ENCODE results near the gene CTSZ.
"Not testable (repeated sequence)": the region's sequence is repeated elsewhere in the genome, so short reads cannot be mapped to it uniquely, and the experiment has no call there.

Gene CTSZ

GRCh38 chr20:58978351-58979190 lies 28.5 kb downstream of the CTSZ start:
- no peak for DNase-seq

- DNase-seq, result no peak
Observed at GRCh38 chr20:58976061-58976730, 30.9 kb downstream of the CTSZ start.

GRCh38 chr20:58975353-58975752 lies 31.7 kb downstream of the CTSZ start:
- no peak for DNase-seq

- no peak for DNase-seq
Observed at GRCh38 chr20:58973866-58974265, 33.2 kb downstream of the CTSZ start.

GRCh38 chr20:58973179-58973578 lies 33.9 kb downstream of the CTSZ start:
- DNase-seq, result no peak

- DNase-seq, result no peak
Observed at GRCh38 chr20:58971429-58971828, 35.6 kb downstream of the CTSZ start.

GRCh38 chr20:58970146-58970545 lies 36.9 kb downstream of the CTSZ start:
- DNase-seq, result no peak

- DNase-seq, result no peak
Observed at GRCh38 chr20:58969439-58969838, 37.6 kb downstream of the CTSZ start.

GRCh38 chr20:58967652-58968429 lies 39.2 kb downstream of the CTSZ start:
- no peak for DNase-seq

GRCh38 chr20:58965270-58966064 lies 41.6 kb downstream of the CTSZ start:
- no peak for DNase-seq

GRCh38 chr20:58963922-58964321 lies 43.1 kb downstream of the CTSZ start:
- DNase-seq, result not testable (repeated sequence)

- DNase-seq, result no peak
Observed at GRCh38 chr20:58963060-58963584, 43.9 kb downstream of the CTSZ start.

GRCh38 chr20:58959652-58960051 lies 47.4 kb downstream of the CTSZ start:
- no peak for DNase-seq

- DNase-seq, result no peak
Observed at GRCh38 chr20:58956078-58956477, 51.0 kb downstream of the CTSZ start.

GRCh38 chr20:58953050-58953449 lies 54.0 kb downstream of the CTSZ start:
- no peak for DNase-seq

- DNase-seq, result no peak
Observed at GRCh38 chr20:58950603-58951002, 56.5 kb downstream of the CTSZ start.

GRCh38 chr20:58947797-58948388 lies 59.2 kb downstream of the CTSZ start:
- DNase-seq, result not testable (repeated sequence)

GRCh38 chr20:58945965-58946631 lies 61.0 kb downstream of the CTSZ start:
- no peak for DNase-seq

All from fibroblast of skin of scalp (primary cell).